Suprapubic skin (tissue), 4 donors: ENCODE results near the gene IFRD2. TPM values are rescaled to one million over a fixed set of nuclear protein-coding genes. Genes with fewer than 3 reads are reported as not detected.

Source experiments
- DNase-seq, 2 donors: peaks; one replicate each; pipeline ENCODE4 v3.0.0-alpha.2; 2019; ENCODE audit warnings: low spot score in 2 of 2
- H3K27ac ChIP-seq: fragments of 200-600 bp; sonication (generic); one replicate; pipeline ENCODE4 v1.5.1; 2019
- H3K27me3 ChIP-seq: fragments of 200-600 bp; sonication (generic); one replicate; pipeline ENCODE4 v1.5.1; 2019
- H3K36me3 ChIP-seq: fragments of 200-600 bp; sonication (generic); one replicate; pipeline ENCODE4 v1.5.1; 2019
- H3K4me1 ChIP-seq: fragments of 200-600 bp; sonication (generic); one replicate; pipeline ENCODE4 v1.5.1; 2019
- H3K4me3 ChIP-seq: fragments of 200-600 bp; sonication (generic); one replicate; pipeline ENCODE4 v1.5.1; 2019; ENCODE audit warnings: mild to moderate bottlenecking
- H3K9me3 ChIP-seq: fragments of 200-600 bp; sonication (generic); one replicate; pipeline ENCODE4 v1.5.1; 2019
- CTCF ChIP-seq, 2 donors: fragments of 200-600 bp in 1 of 2; fragments of 450-650 bp in 1 of 2; sonication (generic) in 1 of 2; IDR thresholded peaks; one replicate each; pipeline ENCODE4 v1.5.1; 2016 to 2019; ENCODE audit warnings: antibody characterized with exemption in 2 of 2, mild to moderate bottlenecking in 1 of 2, moderate library complexity in 1 of 2
- EP300 ChIP-seq: sonication (generic); formaldehyde crosslinking; IDR thresholded peaks from one replicate; pipeline ENCODE4 v1.6.1; 2017; ENCODE audit warnings: antibody characterized with exemption
- POLR2A ChIP-seq, 2 donors: fragments of 450-650 bp; IDR thresholded peaks; one replicate each; pipeline ENCODE4 v1.6.1; 2017; ENCODE audit warnings: antibody characterized with exemption in 2 of 2, mild to moderate bottlenecking in 2 of 2, moderate library complexity in 2 of 2
- POLR2AphosphoS5 ChIP-seq, 3 donors: sonication (generic); formaldehyde crosslinking; IDR thresholded peaks; one replicate each; pipeline ENCODE4 v1.6.1; 2017; ENCODE audit warnings: antibody characterized with exemption in 3 of 3
- WGBS: methylation state at CpG from one replicate; pipeline ENCODE4 v1.1.5; 2018; 5-methylcytosine and 5-hydroxymethylcytosine counted together
- total RNA-seq, 4 donors: library from RNA; depleted of rRNA; stranded (reverse); fragments of >200 nt; gene quantifications; one replicate each; pipeline ENCODE4 v1.1.0, GENCODE V29; 2016

Gene IFRD2
- total RNA-seq, 4 donors from 2014 or later = 56.3 to 84.9 (median 75.2) TPM

- 7% methylated on average over 3 of the region's 7 CpGs for WGBS
- Histone ChIP-seq H3K36me3 (peaks cover 5% of the 10 kb centered on the region), H3K4me1 (peaks cover 86% of the 10 kb centered on the region), H3K27me3 (no peaks in the 10 kb centered on the region), H3K27ac (peak overlapping the region; percentile 85), H3K4me3 (peak overlapping the region; percentile 76), H3K9me3 (no peaks in the 10 kb centered on the region)
- peak; percentile 92 to 94 for DNase-seq
- TF ChIP-seq POLR2AphosphoS5 (IDR thresholded peaks at IDR 0.05) (no peak), POLR2A (IDR thresholded peaks at IDR 0.05) (no peak), EP300 (no peak), CTCF (IDR thresholded peaks at IDR 0.05) (no peak)
These were observed 53.6 kb downstream of the IFRD2 start for GRCh38 chr3:50238549-50239026.

- peaks cover 80% of the 10 kb centered on the region for H3K4me1 ChIP-seq
- DNase-seq = peak; percentile 92 to 96
- TF ChIP-seq POLR2AphosphoS5 (IDR thresholded peaks at IDR 0.05) = peak in 2 of 3 donors; percentile 64 to 67
- no peak for TF ChIP-seq CTCF (IDR thresholded peaks at IDR 0.05)
- no peak for TF ChIP-seq EP300
- peak in 1 of 2 donors; percentile 40 for TF ChIP-seq POLR2A (IDR thresholded peaks at IDR 0.05)
- no peaks in the 10 kb centered on the region for H3K27me3 ChIP-seq
- H3K27ac ChIP-seq = peak overlapping the region; percentile 85
- peak overlapping the region; percentile 76 for H3K4me3 ChIP-seq
- H3K9me3 ChIP-seq = no peaks in the 10 kb centered on the region
- WGBS = 0% methylated on average over 8 of the region's 31 CpGs
- peaks cover 5% of the 10 kb centered on the region for H3K36me3 ChIP-seq
These were observed 54.3 kb downstream of the IFRD2 start for GRCh38 chr3:50237754-50238548.

Other genes with a start within 250 kb of the IFRD2 start
- gene RBM5, start 203.5 kb downstream of the IFRD2 start, total RNA-seq = 100 to 1,000 TPM; 129 to 681 (median 208) TPM
- 100 to 1,000 TPM; 123 to 188 (median 130) TPM for gene SEMA3F, start 137.1 kb downstream of the IFRD2 start, total RNA-seq
- gene GNAT1, start 100.8 kb downstream of the IFRD2 start, total RNA-seq = under 1 TPM in 1 of 4 donors, not detected in 3; 0.64 TPM
- gene SLC38A3, start 87.2 kb downstream of the IFRD2 start, total RNA-seq = 1 to 10 TPM in 2 of 4 donors, under 1 TPM in 2; 0.25 to 2.2 (median 1.00) TPM
- gene GNAI2, start 56.2 kb downstream of the IFRD2 start, total RNA-seq = 10 to 100 TPM; 70.9 to 91.3 (median 76.7) TPM
- gene SEMA3B, start 23.3 kb downstream of the IFRD2 start, total RNA-seq = 1 to 10 TPM; 2.9 to 5.2 (median 4.1) TPM
- gene LSMEM2, start 13.3 kb downstream of the IFRD2 start, total RNA-seq = under 1 TPM in 1 of 4 donors, not detected in 3; 0.30 TPM
- gene HYAL3, start 7.0 kb upstream of the IFRD2 start, total RNA-seq = 1 to 10 TPM; 2.5 to 7.8 (median 6.1) TPM
- gene NAA80, start 7.0 kb upstream of the IFRD2 start, total RNA-seq = 10 to 100 TPM; 19.5 to 23.4 (median 20.3) TPM
- gene HYAL1, start 11.1 kb upstream of the IFRD2 start, total RNA-seq = 10 to 100 TPM; 19.5 to 31.0 (median 27.4) TPM
- gene HYAL2, start 30.3 kb upstream of the IFRD2 start, total RNA-seq = 10 to 100 TPM; 47.7 to 87.0 (median 80.3) TPM
- 10 to 100 TPM; 12.8 to 21.7 (median 17.4) TPM for gene TUSC2, start 35.8 kb upstream of the IFRD2 start, total RNA-seq
- gene RASSF1, start 48.4 kb upstream of the IFRD2 start, total RNA-seq = 10 to 100 TPM; 33.9 to 63.3 (median 39.7) TPM
- gene ZMYND10, start 53.3 kb upstream of the IFRD2 start, total RNA-seq = 1 to 10 TPM in 3 of 4 donors, not detected in 1; 1.6 to 4.7 (median 1.9) TPM
- 10 to 100 TPM; 16.5 to 35.6 (median 26.0) TPM for gene NPRL2, start 58.3 kb upstream of the IFRD2 start, total RNA-seq
- gene CYB561D2, start 58.4 kb upstream of the IFRD2 start, total RNA-seq = 10 to 100 TPM; 12.8 to 29.8 (median 17.9) TPM
- 10 to 100 TPM; 60.7 to 85.3 (median 70.2) TPM for gene TMEM115, start 67.1 kb upstream of the IFRD2 start, total RNA-seq
- gene CACNA2D2, start 211.2 kb upstream of the IFRD2 start, total RNA-seq = 1 to 10 TPM; 1.4 to 5.6 (median 1.7) TPM